Spleen (tissue), 7 donors: ENCODE measurements around the gene CCDC92.

Experiments used
- CTCF ChIP-seq, 11 experiments: fragments of 200-600 bp in 7 of 11; fragments of 450-650 bp in 4 of 11; sonication (generic) in 4 of 11; IDR thresholded peaks in 8 of 11; conservative IDR thresholded peaks in 3 of 11; 1 replicate in 7 of 11; 2 replicates in 4 of 11; pipeline versions ENCODE4 v1.4.0 to v1.8.0; 2016 to 2021; ENCODE audit warnings: antibody characterized with exemption in 11 of 11, inconsistent platforms in 4 of 11, mild to moderate bottlenecking in 1 of 11
- POLR2A ChIP-seq, 3 donors: fragments of 450-650 bp; IDR thresholded peaks; one replicate each; pipeline ENCODE4 v1.5.1; 2017; ENCODE audit warnings: antibody characterized with exemption in 3 of 3, mild to moderate bottlenecking in 1 of 3
- donor health status: DM: no; HTN: no; CAD: no; lungs with moderate emphysema.
- donor health status: DM: no; HTN: no; CAD: no.
- donor health status: DM: no; HTN: no; CAD: no.

- no peak for TF ChIP-seq CTCF (IDR thresholded peaks at IDR 0.05 in 8 of 11, conservative IDR thresholded peaks at IDR 0.05 in 3 of 11)
- no peak for TF ChIP-seq POLR2A (IDR thresholded peaks at IDR 0.05)
Observed at GRCh38 chr12:124002021-124002644, 29.5 kb upstream of the CCDC92 start.
